GM21723 (cell line): ENCODE results near the gene ACTBL2.
A peak's percentile ranks its signal among the peaks of the same experiment; 100 is the strongest.
"Not testable (repeated sequence)": the region's sequence is repeated elsewhere in the genome, so short reads cannot be mapped to it uniquely, and the experiment has no call there.

ENCODE experiments used
- ATAC-seq: cut with Tn5 transposase; IDR thresholded peaks from one replicate; pipeline ENCODE4 v1.9.1; 2021; ENCODE audit warnings: mild to moderate bottlenecking, moderate library complexity; ENCODE audit not compliant: unreplicated experiment

ACTBL2 gene

GRCh38 chr5:57482671-57483106, at the start of gene ACTBL2:
Gene ACTBL2 (minus strand): TSS chr5:57482811. CDS start chr5:57482707, 104 bp downstream.
- no peak for ATAC-seq

- no peak for ATAC-seq
Measured at GRCh38 chr5:57531333-57531732, 48.7 kb upstream of the ACTBL2 start.

GRCh38 chr5:57529864-57530263, 47.3 kb upstream of the ACTBL2 start:
- peak; percentile 74 for ATAC-seq

GRCh38 chr5:57527870-57528269, 45.3 kb upstream of the ACTBL2 start:
- ATAC-seq, result no peak

- no peak for ATAC-seq
Measured at GRCh38 chr5:57524348-57525060, 41.9 kb upstream of the ACTBL2 start.

- not testable (repeated sequence) for ATAC-seq
Measured at GRCh38 chr5:57522477-57522876, 39.9 kb upstream of the ACTBL2 start.

GRCh38 chr5:57518415-57518814, 35.8 kb upstream of the ACTBL2 start:
- not testable (repeated sequence) for ATAC-seq

GRCh38 chr5:57517250-57517649, 34.6 kb upstream of the ACTBL2 start:
- no peak for ATAC-seq

- peak; percentile 49 for ATAC-seq
Measured at GRCh38 chr5:57513785-57514184, 31.2 kb upstream of the ACTBL2 start.

GRCh38 chr5:57511321-57511720, 28.7 kb upstream of the ACTBL2 start:
- no peak for ATAC-seq

- no peak for ATAC-seq
Measured at GRCh38 chr5:57509501-57510260, 27.1 kb upstream of the ACTBL2 start.

- ATAC-seq, result no peak
Measured at GRCh38 chr5:57508211-57508610, 25.6 kb upstream of the ACTBL2 start.

GRCh38 chr5:57505272-57506200, 22.9 kb upstream of the ACTBL2 start:
- ATAC-seq, result no peak

- no peak for ATAC-seq
Measured at GRCh38 chr5:57504357-57504756, 21.7 kb upstream of the ACTBL2 start.

GRCh38 chr5:57503433-57503832, 20.8 kb upstream of the ACTBL2 start:
- no peak for ATAC-seq

- no peak for ATAC-seq
Measured at GRCh38 chr5:57501414-57502201, 19.0 kb upstream of the ACTBL2 start.

- peak; percentile 91 for ATAC-seq
Measured at GRCh38 chr5:57499262-57500050, 16.8 kb upstream of the ACTBL2 start.

- no peak for ATAC-seq
Measured at GRCh38 chr5:57497733-57498132, 15.1 kb upstream of the ACTBL2 start.

GRCh38 chr5:57495285-57496086, 12.9 kb upstream of the ACTBL2 start:
- ATAC-seq, result no peak
